GM18867 (cell line): ENCODE results near the gene NR2F1-AS1.
"Not testable (repeated sequence)": the region's sequence is repeated elsewhere in the genome, so short reads cannot be mapped to it uniquely, and the experiment has no call there.

Experiments
- ATAC-seq: cut with Tn5 transposase; IDR thresholded peaks from one replicate; pipeline ENCODE4 v1.9.1; 2021; ENCODE audit warnings: mild to moderate bottlenecking, moderate library complexity; ENCODE audit not compliant: unreplicated experiment

Gene NR2F1-AS1

GRCh38 chr5:93577854-93578812 lies 2.9 kb downstream of the NR2F1-AS1 start:
- ATAC-seq: no peak

DNA sequence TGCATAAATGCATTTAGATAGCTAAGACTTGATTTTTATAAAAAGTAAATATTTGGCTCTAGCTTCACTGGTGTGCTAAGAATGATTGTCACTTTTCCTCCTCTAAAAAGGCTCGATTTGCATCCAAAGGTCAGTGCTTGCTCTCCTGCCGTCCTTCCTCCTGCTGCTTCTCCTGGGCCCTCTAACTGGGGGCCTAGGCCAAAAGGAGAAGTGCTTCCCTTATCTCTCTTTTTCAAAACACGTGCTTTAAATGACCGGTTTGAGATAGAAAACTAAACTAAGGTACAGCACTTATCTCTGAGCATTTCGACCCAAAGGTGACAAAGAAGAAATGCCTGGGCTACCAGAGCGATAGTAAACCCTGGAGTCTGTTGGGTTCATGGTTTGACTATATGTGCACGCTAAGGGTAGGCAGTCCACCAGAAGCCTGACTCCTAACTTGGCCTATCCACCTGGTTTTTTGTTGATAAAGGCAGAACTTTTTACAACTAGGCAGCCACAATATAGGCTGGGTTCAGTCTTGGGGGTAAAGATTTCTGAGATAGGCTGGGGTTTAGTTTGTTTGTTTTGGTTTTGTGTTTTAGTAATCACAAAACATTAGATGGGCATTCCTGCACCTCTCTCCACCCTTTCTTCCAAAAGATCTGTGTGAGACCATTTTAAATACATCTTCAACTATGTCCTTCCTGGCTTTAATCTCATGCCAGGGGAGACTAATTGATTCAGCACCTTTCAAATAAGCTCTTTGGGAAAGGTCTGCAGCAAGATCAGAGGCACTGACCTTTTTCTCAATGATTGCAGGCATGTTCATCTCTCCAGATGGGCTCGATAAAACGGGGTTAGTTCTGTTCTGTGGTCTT lies 3.8 kb downstream of the NR2F1-AS1 start:
- no peak for ATAC-seq

GRCh38 chr5:93575461-93576414 lies 5.3 kb downstream of the NR2F1-AS1 start:
- no peak for ATAC-seq

GRCh38 chr5:93574491-93575305 lies 6.3 kb downstream of the NR2F1-AS1 start:
- ATAC-seq: no peak

- ATAC-seq: no peak
Observed at GRCh38 chr5:93573354-93574351, 7.4 kb downstream of the NR2F1-AS1 start.

DNA sequence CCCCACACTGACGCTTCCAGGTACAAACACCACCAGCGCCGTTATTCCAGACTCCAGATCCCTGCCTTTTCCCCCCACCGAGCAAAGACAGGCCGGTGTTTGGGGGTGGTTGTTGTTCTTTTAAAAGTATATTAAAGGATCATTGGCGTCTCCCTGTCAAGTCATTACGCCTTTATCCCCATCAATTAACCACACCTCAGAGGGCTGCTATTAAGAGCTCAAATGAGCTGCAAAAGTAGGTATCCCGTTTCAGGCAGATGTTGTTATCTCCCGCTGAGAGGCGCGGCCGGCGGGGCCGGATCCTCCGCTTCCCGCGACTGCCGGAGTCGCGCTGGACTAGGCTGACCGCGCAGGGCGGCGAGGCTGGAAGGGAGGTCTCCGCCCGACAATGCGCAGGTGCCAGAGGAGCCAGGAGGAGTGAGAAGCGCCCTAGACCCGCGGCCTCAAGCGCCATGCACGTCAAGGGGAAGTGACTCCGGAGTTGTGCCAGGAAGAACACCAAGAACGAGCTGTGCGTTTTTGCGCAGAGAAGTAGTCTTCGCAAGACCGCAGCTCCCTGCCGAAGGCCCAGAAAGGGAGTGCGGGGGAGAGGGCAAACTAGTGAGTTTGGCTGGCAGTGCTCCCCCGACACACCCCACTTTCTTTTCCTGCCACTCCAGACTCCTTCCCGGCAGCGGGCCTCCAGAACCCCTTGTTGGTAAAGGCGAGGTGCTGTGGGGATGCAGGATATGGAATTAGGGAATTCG lies 8.2 kb downstream of the NR2F1-AS1 start:
- ATAC-seq: no peak

GRCh38 chr5:93572101-93572607 lies 8.9 kb downstream of the NR2F1-AS1 start:
- no peak for ATAC-seq

DNA sequence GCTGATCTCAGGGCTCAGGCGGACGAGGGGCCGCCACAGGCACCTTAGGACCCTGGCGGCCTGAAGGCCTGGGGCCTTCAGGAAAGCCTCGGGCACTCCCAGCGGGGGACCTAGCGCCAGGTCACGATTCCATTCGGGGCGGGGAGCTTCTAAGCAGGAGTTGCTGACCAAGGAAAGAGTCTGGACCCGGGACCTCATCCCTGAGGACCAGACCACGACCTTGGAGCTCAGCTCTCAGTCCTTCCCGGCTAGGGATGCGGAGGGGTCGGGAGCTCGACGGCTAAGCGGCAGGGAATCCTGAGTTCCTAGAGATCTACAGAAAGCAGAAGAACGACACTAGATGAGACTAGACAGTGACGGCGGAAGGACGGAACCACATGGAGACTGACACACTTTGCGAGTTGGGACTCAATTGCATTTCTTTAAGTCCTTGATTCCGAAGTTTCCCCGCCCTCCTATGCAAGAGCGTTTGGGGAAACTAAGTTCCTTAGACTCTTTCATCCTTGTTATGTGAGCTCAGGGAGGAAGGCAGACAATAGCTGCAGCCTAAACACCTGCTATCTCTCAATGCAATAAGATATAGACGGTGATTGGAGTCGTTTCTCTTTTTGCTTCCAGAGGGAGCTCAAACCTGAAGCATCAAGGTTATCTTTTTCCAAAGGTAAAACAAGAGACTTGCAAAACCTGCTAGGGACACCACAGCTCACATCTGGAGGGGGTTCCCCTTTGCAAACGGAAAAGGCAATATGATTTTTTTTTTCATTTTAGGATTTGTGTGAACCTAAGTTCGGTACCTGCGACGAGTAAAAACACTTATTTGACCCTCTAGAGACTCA lies 9.7 kb downstream of the NR2F1-AS1 start:
- ATAC-seq: no peak

DNA sequence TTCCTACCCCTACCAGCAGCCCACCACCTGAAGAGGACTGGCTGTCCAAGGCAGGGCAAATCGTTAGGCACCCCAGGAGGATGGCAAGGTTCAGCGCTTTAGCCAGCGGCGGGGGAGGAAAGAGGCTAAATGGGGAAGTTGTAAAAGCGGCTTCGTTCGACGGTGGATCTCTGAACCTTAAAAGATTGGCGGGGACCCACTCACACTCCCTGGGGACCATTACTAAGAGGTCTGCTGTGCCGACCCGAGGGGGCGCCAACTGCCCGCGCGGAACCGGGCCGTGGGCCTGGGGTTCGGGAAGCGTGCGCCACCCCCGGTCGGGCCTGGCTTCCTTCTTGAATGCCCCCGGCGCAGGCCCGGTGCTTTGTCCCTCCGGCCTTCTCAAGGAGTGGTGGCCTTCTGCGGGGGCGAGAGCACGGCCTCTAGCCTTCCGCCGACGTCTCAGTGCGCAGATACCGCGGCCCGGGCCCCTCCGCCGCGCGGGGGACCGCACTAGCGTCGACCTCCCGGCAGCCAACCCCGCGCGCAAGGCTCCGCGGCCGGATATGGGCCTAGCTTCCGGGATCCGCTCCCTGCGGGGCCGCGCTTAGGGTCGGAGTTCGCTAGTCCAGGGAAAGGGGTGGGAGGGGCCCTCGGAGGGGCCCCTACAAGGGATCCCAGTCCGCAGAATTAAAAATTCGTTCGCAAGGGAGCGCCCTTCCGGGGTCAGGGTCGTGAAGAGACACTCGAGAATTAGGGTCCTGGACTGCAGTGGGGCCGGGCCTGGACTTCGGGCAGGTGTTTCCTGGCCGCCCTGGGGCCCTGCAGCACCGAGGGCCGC lies 10.5 kb downstream of the NR2F1-AS1 start:
- ATAC-seq: no peak

DNA sequence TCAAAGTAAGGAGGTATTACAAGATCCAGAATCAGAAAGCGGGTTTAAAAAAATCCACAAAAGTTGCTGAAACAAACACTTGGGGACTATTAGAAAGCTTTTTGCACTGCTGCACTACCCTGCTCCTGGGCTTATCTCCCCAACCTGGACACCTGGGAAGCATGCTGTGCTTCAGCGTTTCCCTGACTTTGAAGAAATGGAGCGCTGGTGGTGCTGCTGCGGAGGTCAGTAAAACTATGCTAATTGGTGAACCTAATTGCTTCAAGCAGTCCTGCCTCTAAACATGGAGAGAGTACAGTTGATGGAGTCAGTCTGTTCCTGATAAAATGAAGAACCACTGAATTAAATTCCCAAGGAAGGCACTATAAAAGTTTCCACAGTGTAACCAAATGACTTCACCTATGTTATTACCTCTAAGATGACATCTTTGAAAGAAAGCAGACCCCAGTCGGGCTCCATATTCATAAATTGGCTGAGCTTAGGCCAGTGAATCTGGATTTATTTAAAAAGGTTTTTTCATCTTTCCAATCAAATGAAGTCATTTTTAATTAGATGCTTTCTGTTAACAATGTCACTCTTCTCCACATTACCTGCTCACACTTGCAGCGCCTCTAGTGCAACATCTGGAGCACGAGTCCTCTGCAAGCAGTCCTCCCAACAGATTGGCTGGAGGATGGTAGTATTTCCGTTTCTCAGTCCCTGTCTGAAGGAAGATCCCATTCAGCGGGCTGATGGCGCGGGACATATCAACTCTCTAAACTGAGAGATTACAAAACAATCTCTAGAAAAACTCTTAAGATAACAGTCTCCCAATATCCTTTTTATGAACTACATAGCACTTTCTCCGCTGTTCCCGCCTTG lies 11.5 kb downstream of the NR2F1-AS1 start:
- ATAC-seq: no peak

GRCh38 chr5:93567424-93567823 lies 13.6 kb downstream of the NR2F1-AS1 start:
- ATAC-seq: no peak

DNA sequence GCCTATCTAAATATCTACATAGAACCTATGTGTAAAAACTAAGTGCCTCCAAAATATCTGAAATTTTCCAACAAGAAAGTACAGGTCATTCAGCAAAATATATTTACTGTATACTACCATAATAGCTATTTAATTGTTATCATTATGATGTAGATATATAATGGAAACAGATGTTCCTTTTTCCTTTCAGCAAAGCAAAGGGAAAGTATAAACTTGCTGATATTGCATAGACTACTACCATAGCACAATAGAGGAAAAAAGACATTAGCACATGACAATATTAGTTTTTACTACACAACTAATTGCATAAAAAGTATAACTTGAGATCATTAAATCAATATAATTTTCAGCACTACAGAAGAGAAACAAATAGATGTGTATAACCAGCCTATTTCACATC lies 14.9 kb downstream of the NR2F1-AS1 start:
- no peak for ATAC-seq

- ATAC-seq: no peak
Observed at GRCh38 chr5:93557021-93557604, 23.9 kb downstream of the NR2F1-AS1 start.

DNA sequence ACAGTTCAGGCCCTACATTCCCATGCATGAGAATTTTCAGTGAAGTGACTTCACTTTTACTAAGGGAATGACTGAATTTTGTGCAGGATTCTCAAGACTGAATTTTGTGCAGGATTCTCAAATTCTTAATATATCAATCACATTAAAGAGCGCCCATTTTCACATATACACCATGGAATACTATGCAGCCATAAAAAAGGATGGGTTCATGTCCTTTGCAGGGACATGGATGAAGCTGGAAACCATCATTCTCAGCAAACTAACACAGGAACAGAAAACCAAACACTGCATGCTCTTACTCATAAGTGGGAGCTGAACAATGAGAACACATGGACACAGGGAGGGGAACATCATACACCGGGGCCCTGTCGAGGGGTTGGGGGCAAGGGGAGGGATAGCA lies 31.4 kb downstream of the NR2F1-AS1 start:
- ATAC-seq: not testable (repeated sequence)

GRCh38 chr5:93545872-93546271 lies 35.1 kb downstream of the NR2F1-AS1 start:
- no peak for ATAC-seq
